Motor neuron (in vitro differentiated cells): Measurements from ENCODE around the gene NTN1. TPM values are rescaled to one million over a fixed set of nuclear protein-coding genes. Genes with fewer than 3 reads are reported as not detected.

Experiments used
- ATAC-seq, 8 experiments: fragments of 200-7000 bp; cut with Tn5 transposase; replicated peaks in 6 of 8; 2 replicates each; pipeline ENCODE4 v1.8.0; 2021; ENCODE audit warnings: mild to moderate bottlenecking in 8 of 8, moderate library complexity in 8 of 8
- H3K27ac ChIP-seq, 2 donors: fragments of 250-450 bp; sonication (Bioruptor Pico); 2 replicates each; pipeline ENCODE4 v1.9.0; 2021; ENCODE audit warnings: antibody characterized with exemption in 2 of 2, mild to moderate bottlenecking in 2 of 2, moderate library complexity in 1 of 2
- H3K4me1 ChIP-seq, 2 donors: fragments of 250-450 bp; sonication (Bioruptor Pico); replicated peaks in 1 of 2; 2 replicates each; pipeline ENCODE4 v1.6.1; 2021; ENCODE audit warnings: antibody characterized with exemption in 2 of 2, mild to moderate bottlenecking in 2 of 2, moderate library complexity in 1 of 2
- H3K4me3 ChIP-seq, 5 donors: fragments of 250-450 bp; sonication (Bioruptor Pico); 2 replicates each; pipeline ENCODE4 v1.9.0; 2021; ENCODE audit warnings: antibody characterized with exemption in 5 of 5, mild to moderate bottlenecking in 5 of 5, moderate library complexity in 4 of 5
- WGBS, 10 experiments: fragments of 450-650 bp; shearing (Covaris generic); methylation state at CpG; one replicate each; pipeline ENCODE4 v1.0.0; 2022; 5-methylcytosine and 5-hydroxymethylcytosine counted together
- in situ Hi-C, 9 experiments: fragments of 400-800 bp; cut with MboI; loops; one replicate each; pipeline ENCODE4 v1.15.0; 2021; ENCODE audit warnings: low sequenced_read_pairs in 9 of 9, low pct_unique_long_range_greater_than_20kb in 2 of 9; ENCODE audit not compliant: unreplicated experiment in 9 of 9
- total RNA-seq, 8 experiments: library from RNA; unstranded; fragments of 300-600 nt; gene quantifications; 2 replicates each; pipeline versions ENCODE4 v1.2.3 to v1.2.4, GENCODE V29; 2022

The NTN1 gene
- total RNA-seq, 8 experiments from 2014 or later: 8.0 to 491 (median 16.4) TPM

GRCh38 chr17:9169116-9169515 is 147.8 kb downstream of the NTN1 start:
- Histone ChIP-seq H3K4me3 (no peak overlapping the region), H3K4me1 (peaks cover 11 to 24% of the 10 kb centered on the region in 2 donors), H3K27ac (no peak overlapping the region)
- 100% methylated on average over 1 to 2 of the region's 3 CpGs; no CpG with 5 or more reads in 8 of the 10 experiments for WGBS, 10 experiments
- in situ Hi-C loops: no loop called here
- ATAC-seq: no peak

DNA sequence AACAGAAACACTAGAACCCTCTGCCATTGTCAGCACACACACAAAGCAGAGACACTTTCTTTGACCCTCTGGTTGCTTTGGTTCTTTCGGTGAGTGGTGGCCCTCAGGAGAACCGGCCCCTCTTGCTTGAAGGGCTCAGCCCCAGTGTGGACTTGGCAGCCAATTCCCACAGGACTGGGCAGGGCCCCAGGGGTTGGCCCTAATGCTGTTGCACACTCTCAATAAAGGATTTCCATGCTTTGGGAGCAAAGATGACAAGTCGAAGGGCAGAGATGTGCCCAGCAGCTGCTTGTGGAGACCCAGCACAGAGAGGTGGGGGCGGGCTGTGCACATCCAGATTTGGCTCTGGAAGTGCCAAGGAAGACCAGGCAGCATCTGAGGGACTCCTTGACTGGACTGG is 149.0 kb downstream of the NTN1 start:
- in situ Hi-C loops: no loop called here
- Histone ChIP-seq H3K4me3 (no peak overlapping the region), H3K27ac (no peak overlapping the region), H3K4me1 (peaks cover 11 to 24% of the 10 kb centered on the region in 2 donors)
- 0 to 100% (median 100%) methylated on average over 1 to 2 of the region's 4 CpGs; no CpG with 5 or more reads in 7 of the 10 experiments for WGBS, 10 experiments
- no peak for ATAC-seq

- WGBS, 10 experiments: 60 to 90% (median 70%) methylated on average over 1 to 4 of the region's 6 CpGs; no CpG with 5 or more reads in 7 of the 10 experiments
- Histone ChIP-seq H3K27ac (no peak overlapping the region), H3K4me1 (peaks cover 11 to 24% of the 10 kb centered on the region in 2 donors), H3K4me3 (no peak overlapping the region)
- in situ Hi-C loops: no loop called here
- no peak for ATAC-seq
Observed at GRCh38 chr17:9170853-9171252, 149.5 kb downstream of the NTN1 start.

DNA sequence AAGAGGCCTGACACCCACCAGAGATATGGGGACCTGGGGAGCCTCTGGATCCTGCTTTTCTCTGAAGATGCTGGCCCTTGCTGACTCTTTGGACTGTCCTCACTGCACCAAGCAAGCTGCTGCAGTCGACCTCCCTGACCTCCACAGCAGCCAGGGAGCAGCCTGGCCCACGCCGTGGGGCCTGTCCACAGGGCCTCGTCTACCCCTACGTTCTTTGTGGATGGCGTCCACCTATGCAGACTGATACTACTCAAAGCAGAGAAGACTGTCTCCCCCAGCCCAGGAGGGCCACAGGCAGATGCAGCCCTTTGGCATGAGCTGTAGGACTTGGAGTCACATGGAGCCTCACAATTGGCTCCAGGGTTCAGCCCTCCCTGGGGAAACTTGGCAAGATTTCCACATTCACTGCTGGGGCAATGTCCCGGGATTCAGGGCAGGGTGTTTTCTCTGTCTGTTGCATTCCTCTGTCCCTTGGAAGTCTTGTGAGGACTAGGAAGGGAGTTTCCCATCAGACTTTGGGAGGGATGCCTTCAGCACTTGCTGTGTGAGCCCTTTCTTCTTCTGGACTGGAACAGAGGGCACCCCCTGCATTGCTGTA is 152.2 kb downstream of the NTN1 start:
- in situ Hi-C loops: no loop called here

GRCh38 chr17:9174312-9174711 is 153.0 kb downstream of the NTN1 start:
- H3K4me3 ChIP-seq: no peak overlapping the region
- H3K27ac ChIP-seq: no peak overlapping the region
- in situ Hi-C loops: no loop called here
- 80 to 100% (median 94%) methylated on average over 2 to 3 of the region's 3 CpGs; no CpG with 5 or more reads in 5 of the 10 experiments for WGBS, 10 experiments
- ATAC-seq: no peak
- peaks cover 0 to 10% of the 10 kb centered on the region in 2 donors for H3K4me1 ChIP-seq

More for the DNA sequence above, 152.2 kb downstream of the NTN1 start:
- peaks cover 0 to 10% of the 10 kb centered on the region in 2 donors for H3K4me1 ChIP-seq
- H3K4me3 ChIP-seq: no peak overlapping the region
- peak in 3 of 8 experiments; percentile 33 to 81 (median 70) for ATAC-seq
- no peak overlapping the region for H3K27ac ChIP-seq
- 0 to 100% (median 80%) methylated on average over 1 to 2 of the region's 7 CpGs; no CpG with 5 or more reads in 7 of the 10 experiments for WGBS, 10 experiments

- no peak overlapping the region for H3K27ac ChIP-seq
- ATAC-seq: peak in 1 of 8 experiments; percentile 4
- in situ Hi-C loops: no loop called here
- 91 to 100% (median 96%) methylated on average over 1 to 5 of the region's 9 CpGs; no CpG with 5 or more reads in 6 of the 10 experiments for WGBS, 10 experiments
- no peak overlapping the region for H3K4me3 ChIP-seq
- H3K4me1 ChIP-seq: peaks cover 0 to 10% of the 10 kb centered on the region in 2 donors
Observed at GRCh38 chr17:9174779-9175574, 153.7 kb downstream of the NTN1 start.

- in situ Hi-C loops: no loop called here
Observed at GRCh38 chr17:9175700-9176467, 154.6 kb downstream of the NTN1 start.

DNA sequence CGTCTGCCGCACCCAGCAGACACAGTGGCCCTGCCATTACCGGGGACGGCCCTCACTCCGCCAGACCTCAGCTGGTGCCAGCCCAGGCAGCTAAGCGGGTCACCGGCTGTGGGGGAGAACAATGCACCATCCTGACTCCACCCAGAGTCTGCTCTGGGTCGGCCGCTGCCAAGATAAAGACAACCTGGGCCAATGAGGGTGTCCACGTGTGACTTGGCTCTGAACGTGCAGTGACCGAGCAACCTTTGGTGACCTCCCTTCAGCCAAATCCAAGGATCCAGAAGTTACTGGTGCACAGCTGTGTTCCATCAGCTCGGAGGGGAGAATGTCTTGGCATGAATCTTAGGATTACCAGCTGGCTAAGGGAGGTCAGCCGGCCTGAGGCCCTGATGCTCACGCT is 155.9 kb downstream of the NTN1 start:
- peak in 1 of 8 experiments; percentile 47 for ATAC-seq
- in situ Hi-C loops: no loop called here
- WGBS, 10 experiments: 20 to 100% (median 92%) methylated on average over 1 to 6 of the region's 15 CpGs; no CpG with 5 or more reads in 5 of the 10 experiments
- Histone ChIP-seq H3K4me1 (no peaks in the 10 kb centered on the region), H3K4me3 (no peak overlapping the region), H3K27ac (no peak overlapping the region)

More at GRCh38 chr17:9175700-9176467, 154.6 kb downstream of the NTN1 start:
- Histone ChIP-seq H3K27ac (no peak overlapping the region), H3K4me3 (no peak overlapping the region), H3K4me1 (peaks cover 0 to 7% of the 10 kb centered on the region in 2 donors)
- peak in 1 of 8 experiments; percentile 7 for ATAC-seq
- 50 to 100% (median 85%) methylated on average over 1 to 3 of the region's 14 CpGs; no CpG with 5 or more reads in 5 of the 10 experiments for WGBS, 10 experiments

DNA sequence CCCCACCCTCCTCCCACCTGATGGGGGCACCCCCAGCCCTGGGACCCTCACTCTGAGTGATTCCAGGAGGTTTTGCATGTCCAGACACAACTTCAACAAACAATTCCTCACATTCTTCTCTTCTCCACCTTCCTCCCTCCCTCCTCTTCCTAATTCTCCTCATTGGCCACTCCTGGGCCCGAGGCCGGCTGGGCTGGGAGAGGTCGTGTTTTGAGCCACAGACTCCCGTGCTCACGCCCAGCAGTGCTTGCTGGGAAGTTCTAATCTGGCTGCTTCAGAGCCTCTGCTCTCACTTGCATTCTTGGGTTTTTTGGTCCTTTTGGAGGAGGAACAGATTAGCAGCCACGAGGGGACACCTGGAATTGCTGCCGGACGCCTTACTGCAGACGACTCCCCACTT is 157.0 kb downstream of the NTN1 start:
- ATAC-seq: peak in 3 of 8 experiments; percentile 28 to 45 (median 37)
- 44 to 100% (median 90%) methylated on average over 2 to 7 of the region's 9 CpGs; no CpG with 5 or more reads in 5 of the 10 experiments for WGBS, 10 experiments
- in situ Hi-C loops: no loop called here

DNA sequence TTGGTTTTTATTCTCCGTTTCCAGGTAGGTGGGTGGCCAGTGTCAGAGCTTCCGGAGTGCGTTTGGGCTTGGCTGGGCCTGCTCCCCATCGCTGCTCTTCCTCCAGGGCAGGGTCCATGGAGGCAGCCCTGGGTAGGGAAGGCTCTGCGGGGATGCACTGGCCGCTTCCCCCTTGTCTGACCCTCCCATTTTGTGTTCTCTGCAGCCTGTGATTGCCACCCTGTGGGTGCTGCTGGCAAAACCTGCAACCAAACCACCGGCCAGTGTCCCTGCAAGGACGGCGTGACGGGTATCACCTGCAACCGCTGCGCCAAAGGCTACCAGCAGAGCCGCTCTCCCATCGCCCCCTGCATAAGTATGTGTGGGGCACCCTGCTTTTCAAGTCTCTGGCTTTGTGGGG is 158.3 kb downstream of the NTN1 start:
- 68 to 97% (median 90%) methylated on average over 3 to 6 of the region's 14 CpGs; no CpG with 5 or more reads in 6 of the 10 experiments for WGBS, 10 experiments
- peak in 2 of 8 experiments; percentile 20 to 49 for ATAC-seq
- H3K4me1 ChIP-seq: peaks cover 3 to 18% of the 10 kb centered on the region in 2 donors
- H3K4me3 ChIP-seq: no peak overlapping the region
- in situ Hi-C loops: no loop called here
- H3K27ac ChIP-seq: no peak overlapping the region

More for the DNA sequence above, 157.0 kb downstream of the NTN1 start:
- H3K4me3 ChIP-seq: no peak overlapping the region
- no peak overlapping the region for H3K27ac ChIP-seq
- H3K4me1 ChIP-seq: peaks cover 0 to 5% of the 10 kb centered on the region in 2 donors

GRCh38 chr17:9181640-9182039 is 160.3 kb downstream of the NTN1 start:
- in situ Hi-C loops: no loop called here

DNA sequence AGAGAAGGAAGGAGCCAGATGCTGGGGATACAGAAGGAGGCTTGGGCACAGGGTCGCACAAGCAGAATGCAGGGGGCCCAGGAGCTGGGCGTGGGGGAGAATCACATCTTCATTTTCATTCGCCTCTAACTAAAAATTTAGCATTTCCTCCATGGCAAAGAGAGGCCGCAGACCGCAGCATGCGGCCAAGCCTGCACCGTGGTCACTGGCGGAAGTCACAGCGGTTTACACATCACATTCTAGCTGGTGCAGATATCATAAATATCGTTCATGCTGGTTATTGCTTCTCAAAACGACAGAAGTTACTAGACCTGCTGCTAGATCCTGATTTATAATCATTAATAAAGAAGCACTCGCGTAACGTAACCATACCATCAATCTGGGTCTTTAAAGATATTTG is 162.0 kb downstream of the NTN1 start:
- peak in 1 of 8 experiments; percentile 68 for ATAC-seq
- H3K4me3 ChIP-seq: no peak overlapping the region
- 55 to 86% (median 72%) methylated on average over 2 to 12 of the region's 14 CpGs; no CpG with 5 or more reads in 4 of the 10 experiments for WGBS, 10 experiments
- no peak overlapping the region for H3K27ac ChIP-seq
- H3K4me1 ChIP-seq: peaks cover 14 to 26% of the 10 kb centered on the region in 2 donors
- in situ Hi-C loops: no loop called here

More at GRCh38 chr17:9181640-9182039, 160.3 kb downstream of the NTN1 start:
- no peak for ATAC-seq
- Histone ChIP-seq H3K4me3 (no peak overlapping the region), H3K27ac (no peak overlapping the region), H3K4me1 (peaks cover 14 to 26% of the 10 kb centered on the region in 2 donors)
- 80 to 100% (median 100%) methylated on average over 1 to 2 of the region's 4 CpGs; no CpG with 5 or more reads in 5 of the 10 experiments for WGBS, 10 experiments
